ENCODE data around the gene CHN2.

Gene CHN2

DNA sequence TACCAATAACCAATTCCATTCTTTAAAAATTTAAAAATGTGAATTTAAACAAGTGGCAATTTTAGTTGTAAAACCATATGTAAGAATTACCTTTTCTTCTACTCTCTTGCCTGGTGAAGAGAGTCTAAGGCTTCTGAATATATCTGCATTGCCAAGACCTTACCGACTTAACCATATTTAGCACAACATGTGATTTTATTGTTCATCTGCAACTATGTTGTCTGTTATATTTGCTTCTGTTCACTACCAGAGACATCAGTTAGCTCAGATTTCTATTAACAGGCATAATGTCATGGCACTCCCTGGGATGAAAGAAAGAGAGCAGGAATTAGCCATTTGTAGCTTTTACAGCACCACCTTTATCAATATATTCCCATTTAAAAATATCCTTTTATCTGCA, 55.3 kb downstream of the CHN2 start:
- Histone ChIP-seq H3K9me3 (no peaks in the 10 kb centered on the region), H3K4me3 (ENCODE audit: low read depth, low read length) (no peak overlapping the region), H3K27me3 (no peaks in the 10 kb centered on the region), H3K36me3 (no peaks in the 10 kb centered on the region), H3K4me1 (no peaks in the 10 kb centered on the region)
- no peak for DNase-seq
- TF ChIP-seq, protein P1, sequence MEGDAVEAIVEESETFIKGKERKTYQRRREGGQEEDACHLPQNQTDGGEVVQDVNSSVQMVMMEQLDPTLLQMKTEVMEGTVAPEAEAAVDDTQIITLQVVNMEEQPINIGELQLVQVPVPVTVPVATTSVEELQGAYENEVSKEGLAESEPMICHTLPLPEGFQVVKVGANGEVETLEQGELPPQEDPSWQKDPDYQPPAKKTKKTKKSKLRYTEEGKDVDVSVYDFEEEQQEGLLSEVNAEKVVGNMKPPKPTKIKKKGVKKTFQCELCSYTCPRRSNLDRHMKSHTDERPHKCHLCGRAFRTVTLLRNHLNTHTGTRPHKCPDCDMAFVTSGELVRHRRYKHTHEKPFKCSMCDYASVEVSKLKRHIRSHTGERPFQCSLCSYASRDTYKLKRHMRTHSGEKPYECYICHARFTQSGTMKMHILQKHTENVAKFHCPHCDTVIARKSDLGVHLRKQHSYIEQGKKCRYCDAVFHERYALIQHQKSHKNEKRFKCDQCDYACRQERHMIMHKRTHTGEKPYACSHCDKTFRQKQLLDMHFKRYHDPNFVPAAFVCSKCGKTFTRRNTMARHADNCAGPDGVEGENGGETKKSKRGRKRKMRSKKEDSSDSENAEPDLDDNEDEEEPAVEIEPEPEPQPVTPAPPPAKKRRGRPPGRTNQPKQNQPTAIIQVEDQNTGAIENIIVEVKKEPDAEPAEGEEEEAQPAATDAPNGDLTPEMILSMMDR (IDR thresholded peaks at IDR 0.05; ENCODE audit: low read depth, low read length) = no peak

- H3K36me3 ChIP-seq = no peaks in the 10 kb centered on the region
- H3K4me3 ChIP-seq (ENCODE audit: low read depth, low read length) = no peak overlapping the region
- H3K27me3 ChIP-seq = no peaks in the 10 kb centered on the region
- TF ChIP-seq, protein P1 (IDR thresholded peaks at IDR 0.05; ENCODE audit: low read depth, low read length) = no peak
- peaks cover 2% of the 10 kb centered on the region; the same call in 1 of the 2 replicates for H3K4me1 ChIP-seq
- no peaks in the 10 kb centered on the region for H3K9me3 ChIP-seq
- DNase-seq = no peak
These were observed 58.6 kb downstream of the CHN2 start for GRCh38 chr7:29253225-29253624.

GRCh38 chr7:29254591-29254990, 60.0 kb downstream of the CHN2 start:
- H3K27me3 ChIP-seq = no peaks in the 10 kb centered on the region
- H3K36me3 ChIP-seq = no peaks in the 10 kb centered on the region
- TF ChIP-seq, protein P1 (IDR thresholded peaks at IDR 0.05; ENCODE audit: low read depth, low read length) = no peak
- no peak overlapping the region for H3K4me3 ChIP-seq (ENCODE audit: low read depth, low read length)
- peaks cover 2% of the 10 kb centered on the region; the same call in 1 of the 2 replicates for H3K4me1 ChIP-seq
- DNase-seq = no peak
- H3K9me3 ChIP-seq = no peaks in the 10 kb centered on the region

DNA sequence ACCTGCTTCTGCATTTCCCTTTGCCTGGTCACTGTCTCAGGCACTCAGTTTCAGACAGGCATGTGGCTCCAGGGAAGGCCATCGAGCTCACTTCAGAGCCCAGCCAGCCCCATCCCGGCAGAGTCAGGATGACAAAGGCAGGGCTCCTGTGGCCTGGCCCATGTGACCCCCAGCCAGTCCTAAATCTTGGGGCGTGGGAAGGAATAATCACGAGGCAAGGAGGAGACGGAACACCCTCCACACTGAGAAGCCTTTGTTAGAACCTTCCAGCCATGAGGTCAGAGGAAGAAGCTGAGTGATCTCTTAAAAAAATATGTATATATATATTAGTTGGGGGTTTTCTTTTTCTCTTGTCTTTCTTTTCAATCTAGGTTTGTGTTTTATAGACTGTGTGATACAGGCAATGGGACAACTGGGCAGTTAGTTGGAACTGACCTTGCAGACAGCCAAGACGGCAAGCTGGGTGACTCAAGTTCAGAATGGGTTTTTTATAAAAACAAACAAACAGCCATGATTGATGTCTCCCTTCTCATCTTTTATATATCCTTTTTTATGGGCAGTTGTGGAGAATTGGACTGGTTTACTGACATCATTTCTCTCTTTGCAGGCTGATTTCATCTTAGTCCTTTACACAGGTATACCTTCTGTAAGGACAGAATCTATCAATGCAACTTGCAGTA, 60.8 kb downstream of the CHN2 start:
- TF ChIP-seq, protein P1 (IDR thresholded peaks at IDR 0.05; ENCODE audit: low read depth, low read length) = no peak
- no peak for DNase-seq
- Histone ChIP-seq H3K4me1 (peaks cover 2% of the 10 kb centered on the region; the same call in 1 of the 2 replicates), H3K4me3 (ENCODE audit: low read depth, low read length) (no peak overlapping the region), H3K36me3 (no peaks in the 10 kb centered on the region), H3K9me3 (no peaks in the 10 kb centered on the region), H3K27me3 (no peaks in the 10 kb centered on the region)

DNA sequence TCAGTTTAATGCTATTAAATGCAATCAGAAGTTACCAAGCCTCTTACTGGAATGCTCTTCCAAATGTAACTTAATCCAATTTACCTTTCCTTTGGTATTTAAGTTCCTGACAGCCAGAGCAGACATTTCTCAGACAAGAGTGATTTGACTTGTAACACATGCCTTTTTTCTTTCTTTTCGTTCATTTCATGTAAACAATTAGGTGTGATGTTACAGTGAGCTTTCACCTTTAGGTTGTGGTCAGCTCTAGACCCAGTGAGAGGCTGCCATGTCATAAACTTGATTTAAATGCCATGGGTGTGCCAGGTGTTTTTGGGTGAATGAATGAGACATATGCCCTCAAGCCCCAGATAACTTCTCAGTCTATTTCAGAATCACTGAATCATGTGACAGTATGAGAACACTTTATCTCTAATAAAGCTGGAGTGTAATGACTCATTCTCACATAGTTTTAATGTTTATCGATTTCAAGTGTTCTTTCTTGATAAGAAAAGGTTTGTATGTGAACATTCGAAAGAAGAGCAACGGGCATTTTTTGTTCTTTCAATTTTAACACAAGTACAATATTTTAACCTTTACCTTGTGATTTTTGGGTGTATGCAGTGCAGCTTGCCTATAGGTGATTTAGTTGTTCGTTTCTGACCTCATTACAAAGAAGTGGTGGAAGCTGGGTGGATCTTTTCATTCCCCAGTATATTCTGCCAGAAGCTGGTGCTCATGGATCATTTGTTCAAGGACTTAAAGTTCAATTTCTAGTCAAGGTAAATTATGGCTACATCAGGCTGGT, 61.5 kb downstream of the CHN2 start:
- no peak for DNase-seq
- peaks cover 2% of the 10 kb centered on the region; the same call in 1 of the 2 replicates for H3K4me1 ChIP-seq
- TF ChIP-seq, protein P1 (IDR thresholded peaks at IDR 0.05; ENCODE audit: low read depth, low read length) = no peak
- H3K27me3 ChIP-seq = no peaks in the 10 kb centered on the region
- H3K9me3 ChIP-seq = no peaks in the 10 kb centered on the region
- no peak overlapping the region for H3K4me3 ChIP-seq (ENCODE audit: low read depth, low read length)
- H3K36me3 ChIP-seq = no peaks in the 10 kb centered on the region

DNA sequence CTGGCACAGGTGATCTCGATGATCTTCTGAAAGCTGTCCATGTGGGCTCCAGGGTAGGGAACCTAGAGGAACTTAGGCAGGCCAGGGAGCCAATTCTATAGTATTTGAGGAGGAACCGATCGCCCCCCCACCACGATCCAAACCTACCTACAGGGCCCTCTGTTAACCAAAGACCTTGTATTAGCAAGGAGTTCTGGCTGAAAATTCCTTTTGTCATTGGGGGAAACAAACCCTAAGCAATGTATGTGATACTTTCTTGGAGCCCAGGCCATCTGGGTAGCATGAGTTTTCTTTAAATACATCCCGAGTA, 62.1 kb downstream of the CHN2 start:
- H3K4me3 ChIP-seq (ENCODE audit: low read depth, low read length) = no peak overlapping the region
- TF ChIP-seq, protein P1 (IDR thresholded peaks at IDR 0.05; ENCODE audit: low read depth, low read length) = no peak
- H3K4me1 ChIP-seq = peaks cover 2% of the 10 kb centered on the region; the same call in 1 of the 2 replicates

More for the DNA sequence above, 62.1 kb downstream of the CHN2 start:
- Histone ChIP-seq H3K36me3 (no peaks in the 10 kb centered on the region), H3K27me3 (no peaks in the 10 kb centered on the region), H3K9me3 (no peaks in the 10 kb centered on the region)
- no peak for DNase-seq
